D721Med (cell line): ENCODE measurements around the gene PLCL1.

Source experiments
- DNase-seq: peaks from one replicate; pipeline ENCODE4 v3.0.0; 2011; ENCODE audit warnings: low spot score; ENCODE audit not compliant: insufficient read length
- FAIRE-seq: peaks from 2 replicates; lab custom pipeline; 2011; peaks lifted over from hg19 to GRCh38; lab: Jason Lieb, UNC
- CTCF ChIP-seq: IDR thresholded peaks from 2 replicates; pipeline ENCODE4 v1.5.1; 2012; ENCODE audit warnings: mild to moderate bottlenecking, control low read depth; ENCODE audit not compliant: insufficient read depth; ENCODE audit errors: missing control alignments

The PLCL1 gene

GRCh38 chr2:198129609-198130008 is 325.2 kb downstream of the PLCL1 start:
- FAIRE-seq (no peak), DNase-seq (no peak)

GRCh38 chr2:198134293-198134955 is 330.0 kb downstream of the PLCL1 start:
- DNase-seq (no peak), FAIRE-seq (no peak)
- no peak for TF ChIP-seq CTCF

More at GRCh38 chr2:198129609-198130008, 325.2 kb downstream of the PLCL1 start:
- TF ChIP-seq CTCF: no peak

GRCh38 chr2:198135481-198135934 is 331.1 kb downstream of the PLCL1 start:
- TF ChIP-seq CTCF: no peak
- FAIRE-seq: peak; percentile 95
- DNase-seq: no peak

- DNase-seq: no peak
- no peak for TF ChIP-seq CTCF
- no peak for FAIRE-seq
These were observed 331.7 kb downstream of the PLCL1 start for GRCh38 chr2:198136142-198136541.

GRCh38 chr2:198137733-198138132 is 333.3 kb downstream of the PLCL1 start:
- no peak for FAIRE-seq
- TF ChIP-seq CTCF: no peak
- no peak for DNase-seq

- no peak for FAIRE-seq
- no peak for TF ChIP-seq CTCF
- DNase-seq: no peak
These were observed 337.3 kb downstream of the PLCL1 start for GRCh38 chr2:198141726-198142125.

- DNase-seq (no peak), FAIRE-seq (no peak)
- no peak for TF ChIP-seq CTCF
These were observed 338.8 kb downstream of the PLCL1 start for GRCh38 chr2:198143156-198143555.
